ENCODE data around the gene IL18RAP. TPM values are rescaled to one million over a fixed set of nuclear protein-coding genes. Genes with fewer than 3 reads are reported as not detected.

Gene IL18RAP
- total RNA-seq, 4 donors from 2014 or later = 0.22 to 3.9 (median 0.88) TPM

- H3K9me3 ChIP-seq = peaks cover 0 to 6% (median 0%) of the 10 kb centered on the region in 4 donors
- H3K4me1 ChIP-seq = no peaks in the 10 kb centered on the region
- no peaks in the 10 kb centered on the region for H3K36me3 ChIP-seq
- no peak overlapping the region for H3K27ac ChIP-seq
- no peaks in the 10 kb centered on the region for H3K27me3 ChIP-seq
- DNase-seq (ENCODE audit: low spot score in 2 of 2) = no peak
- TF ChIP-seq CTCF (IDR thresholded peaks at IDR 0.05) (no peak), EP300 (IDR thresholded peaks at IDR 0.05) (no peak), POLR2A (IDR thresholded peaks at IDR 0.05) (no peak)
- H3K4me3 ChIP-seq = no peak overlapping the region
- WGBS, 2 donors = 71 to 73% methylated on average over 3 of the region's 3 CpGs
Observed at GRCh38 chr2:102424754-102425153, 1.8 kb downstream of the IL18RAP start.

GRCh38 chr2:102425441-102426132 is 2.6 kb downstream of the IL18RAP start:
- H3K9me3 ChIP-seq = peaks cover 0 to 6% (median 0%) of the 10 kb centered on the region in 4 donors
- no peak for DNase-seq (ENCODE audit: low spot score in 2 of 2)
- no peaks in the 10 kb centered on the region for H3K27me3 ChIP-seq
- no peak overlapping the region for H3K4me3 ChIP-seq
- 36 to 37% methylated on average over 5 of the region's 5 CpGs for WGBS, 2 donors
- H3K4me1 ChIP-seq = no peaks in the 10 kb centered on the region
- no peak for TF ChIP-seq POLR2A (IDR thresholded peaks at IDR 0.05)
- TF ChIP-seq EP300 (IDR thresholded peaks at IDR 0.05) = no peak
- no peak for TF ChIP-seq CTCF (IDR thresholded peaks at IDR 0.05)
- H3K36me3 ChIP-seq = no peaks in the 10 kb centered on the region
- no peak overlapping the region for H3K27ac ChIP-seq

- WGBS, 2 donors = 43 to 92% methylated on average over 1 of the region's 1 CpG
- H3K36me3 ChIP-seq = no peaks in the 10 kb centered on the region
Observed at GRCh38 chr2:102427249-102427648, 4.3 kb downstream of the IL18RAP start.

GRCh38 chr2:102428573-102428972 is 5.6 kb downstream of the IL18RAP start:
- no peaks in the 10 kb centered on the region for H3K4me1 ChIP-seq
- WGBS, 2 donors = 77 to 82% methylated on average over 2 of the region's 2 CpGs
- TF ChIP-seq POLR2A (IDR thresholded peaks at IDR 0.05) (no peak), EP300 (IDR thresholded peaks at IDR 0.05) (no peak), CTCF (IDR thresholded peaks at IDR 0.05) (no peak)
- peaks cover 0 to 6% (median 0%) of the 10 kb centered on the region in 4 donors for H3K9me3 ChIP-seq
- no peaks in the 10 kb centered on the region for H3K27me3 ChIP-seq
- H3K4me3 ChIP-seq = no peak overlapping the region
- no peak overlapping the region for H3K27ac ChIP-seq
- H3K36me3 ChIP-seq = no peaks in the 10 kb centered on the region
- no peak for DNase-seq (ENCODE audit: low spot score in 2 of 2)

More at GRCh38 chr2:102427249-102427648, 4.3 kb downstream of the IL18RAP start:
- Histone ChIP-seq H3K9me3 (peaks cover 0 to 6% (median 0%) of the 10 kb centered on the region in 4 donors), H3K4me1 (no peaks in the 10 kb centered on the region), H3K27ac (no peak overlapping the region), H3K4me3 (no peak overlapping the region), H3K27me3 (no peaks in the 10 kb centered on the region)
- TF ChIP-seq EP300 (IDR thresholded peaks at IDR 0.05) (no peak), CTCF (IDR thresholded peaks at IDR 0.05) (no peak), POLR2A (IDR thresholded peaks at IDR 0.05) (no peak)
- no peak for DNase-seq (ENCODE audit: low spot score in 2 of 2)

GRCh38 chr2:102432386-102432785 is 9.4 kb downstream of the IL18RAP start:
- H3K9me3 ChIP-seq = peaks cover 0 to 6% (median 0%) of the 10 kb centered on the region in 4 donors
- H3K4me1 ChIP-seq = no peaks in the 10 kb centered on the region
- WGBS, 2 donors = 73 to 79% methylated on average over 2 of the region's 2 CpGs
- H3K27me3 ChIP-seq = no peaks in the 10 kb centered on the region
- TF ChIP-seq EP300 (IDR thresholded peaks at IDR 0.05) (no peak), CTCF (IDR thresholded peaks at IDR 0.05) (no peak), POLR2A (IDR thresholded peaks at IDR 0.05) (no peak)
- H3K4me3 ChIP-seq = no peak overlapping the region
- no peak overlapping the region for H3K27ac ChIP-seq
- H3K36me3 ChIP-seq = no peaks in the 10 kb centered on the region
- DNase-seq (ENCODE audit: low spot score in 2 of 2) = no peak

All from tibial nerve (tissue), 4 donors.